HUDEP-2 (cell line): Measurements from ENCODE around the gene ABTB1.
A peak's percentile ranks its signal among the peaks of the same experiment; 100 is the strongest.
"Not testable (repeated sequence)": the region's sequence is repeated elsewhere in the genome, so short reads cannot be mapped to it uniquely, and the experiment has no call there.

Experiments
- DNase-seq, 76 experiments: peaks; one replicate each; lab custom pipeline; 2025; ENCODE audit not compliant: unreplicated experiment in 76 of 76; lab: John Stamatoyannopoulos, UW

ABTB1 gene

GRCh38 chr3:127647166-127647844 lies 25.4 kb upstream of the ABTB1 start:
- DNase-seq: no peak

- no peak for DNase-seq
These were observed 24.9 kb upstream of the ABTB1 start for GRCh38 chr3:127647845-127648204.

GRCh38 chr3:127650236-127650635 lies 22.5 kb upstream of the ABTB1 start:
- DNase-seq: no peak

GRCh38 chr3:127651516-127652172 lies 21.1 kb upstream of the ABTB1 start:
- no peak for DNase-seq

- peak in 10 of 76 experiments; percentile 2 to 21 (median 10) for DNase-seq
These were observed 20.3 kb upstream of the ABTB1 start for GRCh38 chr3:127652246-127652995.

GRCh38 chr3:127654374-127654773 lies 18.4 kb upstream of the ABTB1 start:
- no peak for DNase-seq

GRCh38 chr3:127654993-127655392 lies 17.8 kb upstream of the ABTB1 start:
- not testable (repeated sequence) for DNase-seq

GRCh38 chr3:127655641-127656040 lies 17.1 kb upstream of the ABTB1 start:
- no peak for DNase-seq

GRCh38 chr3:127656906-127657305 lies 15.8 kb upstream of the ABTB1 start:
- DNase-seq: no peak

- DNase-seq: no peak
These were observed 14.5 kb upstream of the ABTB1 start for GRCh38 chr3:127658234-127658633.

- DNase-seq: no peak
These were observed 12.0 kb upstream of the ABTB1 start for GRCh38 chr3:127660621-127661251.

GRCh38 chr3:127661600-127661999 lies 11.2 kb upstream of the ABTB1 start:
- no peak for DNase-seq

GRCh38 chr3:127662001-127662469 lies 10.7 kb upstream of the ABTB1 start:
- no peak for DNase-seq

GRCh38 chr3:127663151-127663550 lies 9.6 kb upstream of the ABTB1 start:
- DNase-seq: no peak

GRCh38 chr3:127665165-127665564 lies 7.6 kb upstream of the ABTB1 start:
- DNase-seq: no peak

GRCh38 chr3:127665586-127665985 lies 7.2 kb upstream of the ABTB1 start:
- DNase-seq: no peak

- DNase-seq: no peak
These were observed 6.1 kb upstream of the ABTB1 start for GRCh38 chr3:127666676-127667075.

GRCh38 chr3:127667119-127667681 lies 5.6 kb upstream of the ABTB1 start:
- no peak for DNase-seq

- no peak for DNase-seq
These were observed 3.8 kb upstream of the ABTB1 start for GRCh38 chr3:127668906-127669305.

- DNase-seq: no peak
These were observed 3.1 kb upstream of the ABTB1 start for GRCh38 chr3:127669541-127670228.
